T-helper 2 cell treated with Interferon-gamma antibody and Interleukin-4, amounts not matched to agents 100 ng/mL and 5 ng/mL, for 36 hours (primary cell): ENCODE measurements around the gene CDH4. TPM values are rescaled to one million over a fixed set of nuclear protein-coding genes. Genes with fewer than 3 reads are reported as not detected.

Experiments used
- intact Hi-C: fragments of 100-400 bp; cut with micrococcal nuclease; formaldehyde crosslinking; loops from one replicate; pipeline ENCODE4 v1.15.1; 2023
- total RNA-seq: library from RNA; stranded (reverse); gene quantifications from 2 replicates; pipeline ENCODE4 v1.2.3, GENCODE V29; 2022

The CDH4 gene
- total RNA-seq, 1 donor from 2014 or later: not detected

GRCh38 chr20:61901392-61902220 lies 649.5 kb downstream of the CDH4 start:
- intact Hi-C loops: no loop called here

GRCh38 chr20:61902221-61902869 lies 650.3 kb downstream of the CDH4 start:
- intact Hi-C loops: no loop called here

GRCh38 chr20:61903575-61904340 lies 651.7 kb downstream of the CDH4 start:
- intact Hi-C loops: no loop called here

GRCh38 chr20:61904456-61904855 lies 652.4 kb downstream of the CDH4 start:
- intact Hi-C loops: no loop called here

- intact Hi-C loops: no loop called here
Measured at GRCh38 chr20:61905781-61906523, 653.9 kb downstream of the CDH4 start.

GRCh38 chr20:61907081-61907891 lies 655.2 kb downstream of the CDH4 start:
- intact Hi-C loops: no loop called here

- intact Hi-C loops: no loop called here
Measured at GRCh38 chr20:61908057-61909026, 656.3 kb downstream of the CDH4 start.

- intact Hi-C loops: no loop called here
Measured at GRCh38 chr20:61909028-61909427, 657.0 kb downstream of the CDH4 start.

- intact Hi-C loops: no loop called here
Measured at GRCh38 chr20:61909821-61910220, 657.8 kb downstream of the CDH4 start.

- intact Hi-C loops: no loop called here
Measured at GRCh38 chr20:61911824-61912223, 659.8 kb downstream of the CDH4 start.

GRCh38 chr20:61912665-61913422 lies 660.8 kb downstream of the CDH4 start:
- intact Hi-C loops: no loop called here

GRCh38 chr20:61913423-61914225 lies 661.6 kb downstream of the CDH4 start:
- intact Hi-C loops: no loop called here

- intact Hi-C loops: no loop called here
Measured at GRCh38 chr20:61915101-61915500, 663.0 kb downstream of the CDH4 start.

GRCh38 chr20:61916318-61916891 lies 664.3 kb downstream of the CDH4 start:
- intact Hi-C loops: no loop called here

GRCh38 chr20:61917474-61918145 lies 665.5 kb downstream of the CDH4 start:
- intact Hi-C loops: no loop called here

GRCh38 chr20:61918548-61918947 lies 666.5 kb downstream of the CDH4 start:
- intact Hi-C loops: no loop called here

- intact Hi-C loops: no loop called here
Measured at GRCh38 chr20:61919239-61919638, 667.2 kb downstream of the CDH4 start.
